NCI-H82 (cell line): ENCODE results near the gene PATL1.
A peak's percentile ranks its signal among the peaks of the same experiment; 100 is the strongest.

Source experiments
- DNase-seq: peaks from one replicate; lab custom pipeline; 2025; lab: John Stamatoyannopoulos, UW

Gene PATL1

DNA sequence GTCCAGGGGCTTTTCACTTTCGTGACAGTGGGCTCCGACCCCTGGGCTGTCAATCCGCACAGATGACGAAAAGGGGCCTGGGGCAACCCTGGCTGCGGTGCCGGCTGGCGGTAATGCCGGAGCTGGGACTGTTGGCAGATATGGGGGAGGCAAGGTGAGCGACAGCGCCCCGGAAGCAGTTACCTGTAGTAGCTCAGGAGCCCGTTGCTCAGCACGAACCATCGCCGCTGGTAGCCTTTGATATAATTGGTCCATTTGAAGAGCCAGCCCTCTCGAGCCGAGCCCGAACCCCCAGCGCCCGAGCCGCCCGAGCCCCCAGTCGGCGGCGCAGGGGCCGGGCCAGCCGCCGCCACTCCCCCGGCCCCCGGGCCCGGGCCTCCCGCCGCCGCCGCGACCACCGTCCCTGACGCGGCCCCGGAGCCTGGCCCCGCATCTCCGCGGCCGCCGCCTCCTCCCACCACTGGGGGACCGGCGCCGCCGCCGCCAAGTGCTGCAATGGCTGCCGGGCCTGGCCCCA, 53.7 kb downstream of the PATL1 start:
- DNase-seq, result peak; percentile 37

DNA sequence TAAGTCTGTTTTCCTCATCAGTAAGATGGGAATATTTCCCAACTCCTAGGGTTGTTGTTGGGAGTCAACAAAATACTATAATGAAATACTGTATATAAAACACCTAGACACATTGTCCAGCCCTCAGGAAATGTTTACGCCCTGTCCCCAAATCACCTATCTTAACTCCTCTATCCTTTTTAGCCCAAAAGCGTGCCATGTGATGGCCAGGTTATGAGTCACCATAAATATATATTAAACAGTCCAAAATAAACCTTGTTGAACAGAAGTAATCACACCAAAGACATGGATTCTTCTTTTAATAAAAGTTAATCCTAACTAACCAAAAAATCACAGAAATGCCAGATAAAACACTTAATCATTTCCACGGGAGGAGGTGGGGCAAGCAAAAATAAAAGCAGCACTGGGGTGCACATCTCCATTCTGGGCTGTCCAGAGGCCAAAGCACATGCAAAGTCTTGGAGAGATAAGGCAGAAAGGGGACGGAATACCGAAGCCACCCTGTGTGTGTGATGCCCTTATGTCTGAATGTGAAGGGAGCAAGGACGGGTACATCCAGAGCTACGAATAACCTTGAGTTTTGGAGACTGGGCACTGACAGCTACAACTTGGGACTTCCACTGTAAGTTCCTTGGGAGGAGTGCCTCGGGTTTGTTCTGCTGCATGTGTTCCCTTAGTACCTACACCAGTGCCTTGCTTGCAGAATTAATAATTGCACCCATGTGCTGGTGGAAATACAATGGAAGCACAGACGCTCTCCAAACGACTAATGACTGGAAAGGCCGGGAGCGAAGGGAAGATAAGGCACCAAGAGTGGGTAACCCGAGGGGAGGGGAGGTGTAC, 54.3 kb downstream of the PATL1 start:
- DNase-seq, result no peak

DNA sequence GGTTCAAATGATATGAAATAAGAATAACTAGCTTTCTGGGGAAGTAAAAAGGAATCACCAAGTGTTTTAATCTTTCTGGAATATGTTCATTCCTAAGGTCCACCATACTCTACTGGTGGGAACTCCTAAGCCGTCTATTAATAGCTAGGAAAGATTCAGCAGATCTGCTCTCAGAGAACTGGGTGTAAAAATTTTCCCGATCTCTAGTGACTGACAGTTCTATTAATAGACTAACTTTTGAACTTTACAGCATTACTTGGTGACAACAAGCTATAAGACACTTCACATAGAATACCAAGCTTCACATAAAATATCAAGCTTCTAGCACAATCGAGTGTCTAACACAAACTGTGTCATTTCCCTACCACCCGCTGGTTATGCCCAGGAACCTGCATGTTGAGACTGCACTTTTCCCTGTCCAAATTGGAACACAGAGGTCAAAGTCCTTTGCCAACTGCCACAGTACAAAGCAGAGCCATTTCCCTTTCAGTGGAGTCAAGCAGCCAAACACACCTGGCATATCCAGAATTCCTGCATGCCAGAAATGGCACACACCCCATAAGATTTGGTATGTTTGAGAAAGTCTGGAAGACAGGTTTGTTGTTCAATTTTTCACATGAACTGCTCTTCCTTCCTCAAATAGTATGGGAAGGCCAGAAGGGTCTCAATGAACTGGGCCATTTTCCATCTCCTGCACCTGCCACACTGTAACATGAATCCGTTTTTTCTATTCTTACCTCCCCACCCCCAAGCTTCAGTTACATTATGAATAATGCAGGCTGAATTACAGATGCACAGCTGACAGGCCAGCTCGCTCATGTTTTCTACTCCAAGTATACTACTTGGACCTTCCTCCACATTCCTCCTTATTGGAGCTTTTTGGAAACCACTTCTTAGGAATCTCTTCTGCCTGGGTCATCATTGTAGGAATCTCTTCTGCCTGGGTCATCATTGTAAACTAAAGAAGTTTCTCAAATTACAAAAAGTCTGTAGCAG, 57.0 kb downstream of the PATL1 start:
- no peak for DNase-seq

DNA sequence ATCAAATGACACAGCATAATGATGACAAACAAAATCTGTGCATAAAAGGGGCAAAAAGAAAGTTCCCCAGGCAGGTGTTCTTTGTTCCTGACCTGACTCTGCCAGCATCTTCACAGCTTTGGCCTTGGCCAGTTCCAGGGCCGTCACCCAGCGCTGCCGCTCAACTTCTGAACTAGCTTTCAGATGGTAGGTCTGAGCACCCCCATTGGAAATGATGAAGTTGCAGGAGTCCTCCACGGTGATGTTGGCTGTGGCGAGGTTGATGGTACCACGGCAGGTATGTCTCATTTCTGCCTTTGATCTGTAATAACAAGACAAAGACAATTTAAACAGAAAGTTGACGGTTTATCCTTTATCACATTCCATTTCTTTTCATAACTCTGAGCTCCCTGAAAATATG, 58.5 kb downstream of the PATL1 start:
- DNase-seq, result no peak

DNA sequence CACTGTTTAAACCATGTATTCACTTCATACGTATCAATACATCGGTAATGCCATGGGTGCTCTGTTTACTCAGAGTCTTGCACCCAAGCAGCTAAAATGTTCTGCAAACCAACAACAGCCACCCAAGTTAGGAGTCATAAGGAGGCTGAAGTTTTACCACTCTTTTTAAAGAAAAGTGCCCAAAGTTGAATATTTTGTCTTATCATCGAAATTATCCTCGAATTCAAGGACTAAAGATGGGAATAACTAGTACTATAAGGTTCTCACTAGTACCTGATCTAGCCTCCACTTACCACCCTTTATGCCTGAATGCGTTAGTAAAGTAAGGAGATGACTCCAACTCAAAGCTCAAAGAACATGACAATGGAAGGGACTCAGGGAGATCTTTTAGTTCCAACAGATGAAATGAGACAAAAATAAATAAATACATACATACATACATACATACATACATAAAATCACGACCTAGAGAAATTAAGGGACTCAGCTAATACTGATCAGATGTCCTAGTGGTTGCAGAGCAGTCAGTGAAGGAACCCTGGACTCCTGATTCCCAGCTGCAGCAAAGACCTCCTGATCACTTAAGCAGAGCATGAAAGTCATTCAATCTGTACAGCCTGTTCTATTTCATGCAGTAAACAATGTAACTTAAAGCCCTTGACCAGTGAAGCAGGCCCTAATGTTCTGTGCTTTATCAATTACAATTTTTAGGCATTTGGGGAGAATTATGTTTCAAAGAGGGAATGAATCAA, 61.0 kb downstream of the PATL1 start:
- no peak for DNase-seq

DNA sequence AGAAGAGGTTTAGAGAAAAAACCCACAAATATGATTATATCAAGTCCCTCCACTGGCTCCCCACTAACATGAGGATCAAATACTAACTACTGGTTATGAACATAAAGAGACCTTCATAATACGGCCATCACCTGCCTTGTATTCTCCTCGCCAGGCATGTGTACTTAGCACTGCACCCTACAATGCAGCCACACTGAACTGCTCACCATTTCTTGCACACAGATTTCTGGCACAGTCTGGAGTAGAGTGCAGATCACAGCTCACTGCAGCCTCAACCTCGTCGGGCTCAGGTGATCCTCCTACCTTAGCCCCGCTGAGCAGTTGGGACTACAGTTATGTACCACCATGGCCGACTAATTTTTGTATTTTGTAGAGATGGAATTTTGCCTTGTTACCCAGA, 66.4 kb downstream of the PATL1 start:
- DNase-seq, result no peak

DNA sequence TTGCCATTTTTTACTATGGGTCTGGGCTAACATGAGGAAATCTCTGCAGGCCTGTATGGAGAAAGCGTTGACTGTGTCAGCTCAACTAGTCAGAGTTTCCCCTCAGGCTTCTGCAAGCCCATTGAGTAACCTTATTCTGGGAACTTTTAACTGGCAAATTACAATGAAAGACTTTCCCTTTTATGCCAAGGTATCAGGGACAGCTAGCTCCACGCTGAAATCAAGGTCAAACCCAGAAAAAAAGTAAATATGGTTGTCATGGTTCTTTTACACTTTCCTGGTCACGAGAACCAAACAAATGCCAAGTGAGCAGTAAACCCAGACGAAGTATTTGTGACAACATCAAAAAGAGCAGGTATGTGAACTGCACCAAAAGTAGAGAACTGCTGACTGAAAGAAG, 67.0 kb downstream of the PATL1 start:
- DNase-seq, result no peak

DNA sequence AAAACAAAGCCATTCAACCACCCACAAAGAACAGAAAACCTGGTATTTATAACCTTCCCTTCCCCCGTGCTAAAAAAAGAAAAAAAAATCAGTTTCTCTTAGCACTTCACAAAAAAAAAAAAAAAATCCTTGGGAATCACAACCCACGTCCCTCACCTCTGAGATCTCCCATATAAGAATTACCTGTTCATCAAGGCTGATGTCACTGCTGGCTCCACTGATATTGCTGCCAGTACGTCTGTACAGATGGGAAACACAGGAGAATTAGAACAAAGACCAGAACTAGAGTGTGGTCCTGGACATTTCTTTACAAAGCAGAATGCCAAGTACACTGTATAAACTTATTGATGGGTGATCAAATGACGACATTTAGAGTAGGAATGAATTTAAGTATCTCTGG, 68.2 kb downstream of the PATL1 start:
- DNase-seq, result no peak

DNA sequence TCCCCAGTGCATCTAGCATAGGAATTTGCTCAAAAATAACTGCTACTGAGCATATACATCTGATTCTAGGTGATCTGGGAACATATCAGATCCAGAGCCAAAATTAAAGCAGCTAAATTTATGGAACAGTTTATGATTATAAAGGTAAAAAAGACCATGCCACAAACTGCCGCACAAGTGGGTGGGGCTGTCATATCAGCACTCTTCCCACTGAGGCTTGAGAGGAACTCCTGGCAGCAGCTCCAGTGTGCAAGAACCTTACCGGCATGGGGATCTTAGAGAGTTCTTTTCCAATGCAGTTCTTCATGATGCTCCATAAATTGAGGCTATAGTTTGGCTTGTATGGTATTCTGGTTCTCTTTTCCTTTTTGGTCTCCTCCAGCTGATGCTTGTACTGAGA, 68.6 kb downstream of the PATL1 start:
- no peak for DNase-seq

DNA sequence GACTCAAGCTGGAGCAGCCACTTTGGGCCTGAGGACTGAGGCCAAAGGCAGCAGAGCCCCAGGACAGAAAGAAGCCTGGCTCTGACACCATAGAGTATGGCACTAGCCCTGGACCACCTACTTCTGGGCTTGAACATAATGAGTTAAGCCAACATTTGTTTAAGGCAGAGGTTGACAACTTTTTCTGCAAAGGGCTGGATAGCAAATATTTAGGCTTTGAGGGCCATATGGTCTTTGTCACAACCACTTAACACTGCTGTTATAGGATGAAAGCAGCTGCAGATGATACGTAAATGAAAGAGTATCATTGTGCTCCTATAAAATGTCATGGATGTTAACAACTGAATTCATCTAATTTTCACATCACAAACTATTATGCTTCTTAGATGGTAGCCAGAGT, 69.9 kb downstream of the PATL1 start:
- DNase-seq, result no peak
